Right renal cortex interstitium (tissue), 3 donors: ENCODE data around the gene ANKRD11. TPM values are rescaled to one million over a fixed set of nuclear protein-coding genes. Genes with fewer than 3 reads are reported as not detected.
A peak's percentile ranks its signal among the peaks of the same experiment; 100 is the strongest.

Source experiments
- DNase-seq, 3 donors: peaks; one replicate each; pipeline ENCODE4 v3.0.0-alpha.2; 2013; ENCODE audit warnings: low read depth in 3 of 3, low spot score in 2 of 3
- polyA plus RNA-seq, 3 donors: library from polyadenylated mRNA; unstranded; fragments of 120-200 nt; gene quantifications; one replicate each; pipeline ENCODE4 v1.2.1, GENCODE V29; 2013; ENCODE audit not compliant: insufficient read length in 3 of 3

The ANKRD11 gene
- polyA plus RNA-seq, 3 donors, result 84.3 to 86.5 (median 86.3) TPM

GRCh38 chr16:89410794-89411309, 79.5 kb downstream of the ANKRD11 start:
- no peak for DNase-seq

GRCh38 chr16:89410322-89410721, 80.0 kb downstream of the ANKRD11 start:
- DNase-seq, result no peak

- no peak for DNase-seq
These were observed 81.1 kb downstream of the ANKRD11 start for GRCh38 chr16:89409161-89409711.

- no peak for DNase-seq
These were observed 82.0 kb downstream of the ANKRD11 start for GRCh38 chr16:89408315-89408714.

- no peak for DNase-seq
These were observed 82.4 kb downstream of the ANKRD11 start for GRCh38 chr16:89407925-89408300.

GRCh38 chr16:89407282-89407924, 83.0 kb downstream of the ANKRD11 start:
- no peak for DNase-seq

GRCh38 chr16:89406277-89406888, 84.0 kb downstream of the ANKRD11 start:
- DNase-seq, result no peak

- DNase-seq, result no peak
These were observed 85.8 kb downstream of the ANKRD11 start for GRCh38 chr16:89404561-89404960.

GRCh38 chr16:89402962-89403361, 87.4 kb downstream of the ANKRD11 start:
- DNase-seq, result no peak

GRCh38 chr16:89401641-89402445, 88.5 kb downstream of the ANKRD11 start:
- DNase-seq, result no peak

GRCh38 chr16:89401205-89401604, 89.2 kb downstream of the ANKRD11 start:
- no peak for DNase-seq

GRCh38 chr16:89400740-89401139, 89.6 kb downstream of the ANKRD11 start:
- no peak for DNase-seq

- DNase-seq, result no peak
These were observed 91.4 kb downstream of the ANKRD11 start for GRCh38 chr16:89398924-89399323.

- no peak for DNase-seq
These were observed 93.0 kb downstream of the ANKRD11 start for GRCh38 chr16:89397331-89397861.

- no peak for DNase-seq
These were observed 94.2 kb downstream of the ANKRD11 start for GRCh38 chr16:89396156-89396555.

- peak; percentile 74 to 86 (median 75) for DNase-seq
These were observed 94.9 kb downstream of the ANKRD11 start for GRCh38 chr16:89395150-89396142.

GRCh38 chr16:89393738-89394406, 96.5 kb downstream of the ANKRD11 start:
- DNase-seq, result no peak

GRCh38 chr16:89392881-89393737, 97.3 kb downstream of the ANKRD11 start:
- DNase-seq, result no peak
